ENCODE measurements around the gene CDK5R1. TPM values are rescaled to one million over a fixed set of nuclear protein-coding genes. Genes with fewer than 3 reads are reported as not detected.

The CDK5R1 gene
- total and polyA plus RNA-seq, 7 experiments from 2014 or later, result 4.9 to 21.2 (median 7.5) TPM

DNA sequence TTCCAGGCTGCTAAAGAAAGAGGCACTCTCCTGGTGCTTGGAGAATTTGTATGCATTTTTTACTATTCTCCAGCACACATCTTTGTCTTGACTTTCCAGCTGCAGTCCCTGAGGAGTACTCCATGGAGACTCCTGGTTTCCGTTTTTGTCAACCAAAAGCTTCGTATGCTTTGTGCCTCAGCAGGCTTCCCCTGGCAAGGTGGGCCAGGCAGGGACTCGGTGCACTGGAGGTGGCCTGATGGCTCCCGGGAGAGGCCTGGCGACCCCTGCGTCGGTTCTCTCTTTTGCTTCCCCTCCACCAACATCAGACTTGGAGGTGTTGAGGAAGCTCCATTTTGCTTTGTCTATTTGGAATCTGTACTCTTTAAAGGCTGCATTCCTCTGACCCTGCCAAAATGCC, 23.7 kb downstream of the CDK5R1 start:
- ATAC-seq (no peak), DNase-seq (no peak)
- Mint-ChIP-seq H3K4me1 (peaks cover 16 to 74% (median 58%) of the 10 kb centered on the region in 7 donors), H3K27ac (peak overlapping the region in 3 of 9 donors; percentile 23 to 100 (median 25)), H3K27me3 (no peaks in the 10 kb centered on the region), H3K36me3 (peaks cover 0 to 4% (median 0%) of the 10 kb centered on the region in 5 donors), H3K4me3 (no peak overlapping the region), H3K9me3 (peaks cover 0 to 3% (median 0%) of the 10 kb centered on the region in 11 donors)
- no peak overlapping the region for H3K27ac ChIP-seq (ENCODE audit: low read depth, low read length)
- H3K4me1 ChIP-seq (ENCODE audit: control insufficient read depth in 2 of 2, insufficient read depth in 2 of 2, low read length in 2 of 2), result peaks cover 11 to 37% of the 10 kb centered on the region in 2 donors
- intact Hi-C loops (cut with micrococcal nuclease), result no loop called here
- no peaks in the 10 kb centered on the region for H3K9me3 ChIP-seq (ENCODE audit: control insufficient read depth in 2 of 3, low read length in 3 of 3)
- ChIA-PET POLR2A (interaction anchor here (1.1 to 22.6 kb wide), 5 partner anchors 8 to 23 kb away, joined by 4 to 382 read pairs (median 5); partner anchors contain the start of gene CDK5R1), CTCF (interaction anchor here (0.6 to 1.3 kb wide), 2 partner anchors 49 to 239 kb away, joined by 3 to 4 read pairs; no protein-coding TSS in a partner anchor)
- no peaks in the 10 kb centered on the region for H3K36me3 ChIP-seq (ENCODE audit: control insufficient read depth in 2 of 3, insufficient read depth in 3 of 3, low read length in 3 of 3)
- H3K27me3 ChIP-seq (ENCODE audit: control insufficient read depth in 2 of 2, insufficient read depth in 2 of 2, low read length in 2 of 2), result no peaks in the 10 kb centered on the region
- no peak overlapping the region for H3K4me3 ChIP-seq (ENCODE audit: low read length)

DNA sequence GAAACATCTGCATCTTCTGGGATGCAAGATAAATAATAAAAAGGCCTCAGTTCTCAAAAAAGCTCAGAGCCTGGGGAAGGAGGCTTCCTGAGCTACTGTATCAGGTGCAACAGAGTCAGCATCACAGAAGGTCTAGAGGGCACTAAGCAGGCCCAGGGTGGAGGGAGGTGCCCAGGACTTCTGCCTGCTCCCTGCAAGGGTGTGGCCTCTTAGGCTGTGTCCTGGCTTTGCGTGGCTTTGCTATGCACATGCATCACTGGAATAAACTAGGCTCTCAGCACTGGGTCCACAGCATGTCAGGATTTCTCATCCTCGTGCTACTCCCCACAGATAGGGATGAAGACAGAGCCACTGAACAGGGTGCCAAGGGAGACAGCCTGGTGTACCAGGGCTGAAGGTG, 25.5 kb downstream of the CDK5R1 start:
- no peak for DNase-seq
- CTCF ChIA-PET, result interaction anchor here (0.9 to 1.3 kb wide), 3 partner anchors 9 to 26 kb away, joined by 3 to 4 read pairs (median 3); no protein-coding TSS in a partner anchor
- H3K9me3 Mint-ChIP-seq, result no peaks in the 10 kb centered on the region
- no peak overlapping the region for H3K4me3 Mint-ChIP-seq
- H3K27me3 ChIP-seq (ENCODE audit: control insufficient read depth in 2 of 2, insufficient read depth in 2 of 2, low read length in 2 of 2), result no peaks in the 10 kb centered on the region
- no peak for ATAC-seq
- no peaks in the 10 kb centered on the region for H3K27me3 Mint-ChIP-seq
- no peaks in the 10 kb centered on the region for H3K9me3 ChIP-seq (ENCODE audit: control insufficient read depth in 2 of 3, low read length in 3 of 3)
- H3K27ac Mint-ChIP-seq, result peak overlapping the region in 2 of 9 donors; percentile 30 to 100
- H3K36me3 ChIP-seq (ENCODE audit: control insufficient read depth in 2 of 3, insufficient read depth in 3 of 3, low read length in 3 of 3), result no peaks in the 10 kb centered on the region
- peaks cover 8 to 37% of the 10 kb centered on the region in 2 donors for H3K4me1 ChIP-seq (ENCODE audit: control insufficient read depth in 2 of 2, insufficient read depth in 2 of 2, low read length in 2 of 2)
- H3K36me3 Mint-ChIP-seq, result peaks cover 0 to 4% (median 0%) of the 10 kb centered on the region in 5 donors
- intact Hi-C loops (cut with micrococcal nuclease), result no loop called here
- POLR2A ChIA-PET, result interaction anchor here (0.9 to 22.6 kb wide), 3 partner anchors 8 to 67 kb away, joined by 3 to 382 read pairs (median 8); partner anchors contain the start of gene CDK5R1
- H3K4me3 ChIP-seq (ENCODE audit: low read length), result no peak overlapping the region
- H3K4me1 Mint-ChIP-seq, result peaks cover 21 to 74% (median 60%) of the 10 kb centered on the region in 7 donors
- no peak overlapping the region for H3K27ac ChIP-seq (ENCODE audit: low read depth, low read length)

GRCh38 chr17:32513579-32513978, 26.8 kb downstream of the CDK5R1 start:
- Mint-ChIP-seq H3K27ac (peak overlapping the region in 3 of 9 donors; percentile 11 to 100 (median 44)), H3K9me3 (no peaks in the 10 kb centered on the region), H3K4me3 (no peak overlapping the region), H3K4me1 (peaks cover 23 to 74% (median 63%) of the 10 kb centered on the region in 7 donors), H3K27me3 (no peaks in the 10 kb centered on the region), H3K36me3 (peaks cover 0 to 4% (median 0%) of the 10 kb centered on the region in 5 donors)
- H3K27me3 ChIP-seq (ENCODE audit: control insufficient read depth in 2 of 2, insufficient read depth in 2 of 2, low read length in 2 of 2), result no peaks in the 10 kb centered on the region
- CTCF ChIA-PET, result interaction anchor here (0.6 to 1.3 kb wide), 2 partner anchors 22 to 24 kb away, joined by 3 to 4 read pairs; no protein-coding TSS in a partner anchor
- POLR2A ChIA-PET, result interaction anchor here (0.9 to 22.6 kb wide), 3 partner anchors 9 to 145 kb away, joined by 3 to 382 read pairs (median 8); partner anchors contain the start of gene CDK5R1
- intact Hi-C loops (cut with micrococcal nuclease), result no loop called here
- ATAC-seq (no peak), DNase-seq (no peak)
- H3K9me3 ChIP-seq (ENCODE audit: control insufficient read depth in 2 of 3, low read length in 3 of 3), result no peaks in the 10 kb centered on the region
- no peaks in the 10 kb centered on the region for H3K36me3 ChIP-seq (ENCODE audit: control insufficient read depth in 2 of 3, insufficient read depth in 3 of 3, low read length in 3 of 3)
- H3K4me1 ChIP-seq (ENCODE audit: control insufficient read depth in 2 of 2, insufficient read depth in 2 of 2, low read length in 2 of 2), result peaks cover 16 to 37% of the 10 kb centered on the region in 2 donors
- H3K4me3 ChIP-seq (ENCODE audit: low read length), result no peak overlapping the region
- H3K27ac ChIP-seq (ENCODE audit: low read depth, low read length), result no peak overlapping the region

GRCh38 chr17:32514606-32515005, 27.8 kb downstream of the CDK5R1 start:
- Mint-ChIP-seq H3K9me3 (no peaks in the 10 kb centered on the region), H3K36me3 (peaks cover 0 to 4% (median 0%) of the 10 kb centered on the region in 5 donors), H3K4me3 (no peak overlapping the region), H3K4me1 (peaks cover 24 to 73% (median 62%) of the 10 kb centered on the region in 7 donors), H3K27me3 (no peaks in the 10 kb centered on the region), H3K27ac (peak overlapping the region in 3 of 9 donors; percentile 20 to 46 (median 43))
- ChIA-PET CTCF (no interaction called here), POLR2A (interaction anchor here (9.1 to 22.6 kb wide), 2 partner anchors 8 to 27 kb away, joined by 135 to 382 read pairs; partner anchors contain the start of gene CDK5R1)
- intact Hi-C loops (cut with micrococcal nuclease), result loop anchor here in 1 of 2 donors (5.0 kb wide), 2 partner anchors 38 to 1417 kb away; no protein-coding TSS in a partner anchor
- Histone ChIP-seq H3K27me3 (ENCODE audit: control insufficient read depth in 2 of 2, insufficient read depth in 2 of 2, low read length in 2 of 2) (no peaks in the 10 kb centered on the region), H3K9me3 (ENCODE audit: control insufficient read depth in 2 of 3, low read length in 3 of 3) (no peaks in the 10 kb centered on the region), H3K36me3 (ENCODE audit: control insufficient read depth in 2 of 3, insufficient read depth in 3 of 3, low read length in 3 of 3) (no peaks in the 10 kb centered on the region), H3K4me1 (ENCODE audit: control insufficient read depth in 2 of 2, insufficient read depth in 2 of 2, low read length in 2 of 2) (peaks cover 18 to 38% of the 10 kb centered on the region in 2 donors), H3K27ac (ENCODE audit: low read depth, low read length) (no peak overlapping the region), H3K4me3 (ENCODE audit: low read length) (no peak overlapping the region)
- ATAC-seq (no peak), DNase-seq (peak in 1 of 9 donors; percentile 7)

DNA sequence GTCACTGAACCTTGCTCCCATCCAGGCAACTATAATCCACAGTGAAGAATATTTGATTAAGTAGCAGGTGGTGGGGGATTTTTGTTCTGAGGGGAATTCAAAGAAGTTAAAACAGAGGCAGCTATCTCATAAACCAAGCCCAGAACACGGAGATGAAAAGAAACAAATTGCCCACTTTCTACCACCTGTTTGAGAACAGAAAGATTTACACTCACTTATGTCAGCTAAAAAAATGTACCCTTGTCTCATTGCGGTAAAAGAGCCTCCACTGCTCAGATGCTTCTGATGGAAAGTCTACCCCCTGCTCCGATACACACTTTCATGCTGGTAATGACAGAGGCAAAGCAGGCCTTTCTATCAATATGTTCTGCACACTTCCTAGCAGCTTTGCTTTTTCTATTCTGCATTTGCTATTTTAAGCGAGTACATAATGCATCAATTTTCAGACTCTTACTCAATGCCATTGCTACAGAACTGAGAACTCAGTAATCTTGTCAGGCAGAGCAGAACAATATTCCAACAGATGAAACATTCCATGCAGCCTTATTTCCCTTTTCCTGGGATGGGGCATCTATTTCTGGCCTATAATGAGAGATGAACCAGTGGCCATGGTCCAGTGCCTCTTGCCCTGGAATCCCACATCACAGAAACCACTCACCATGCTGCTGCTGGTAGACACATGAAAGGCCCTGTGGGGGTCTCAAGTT, 29.0 kb downstream of the CDK5R1 start:
- Mint-ChIP-seq H3K27ac (peak overlapping the region in 8 of 9 donors; percentile 74 to 99 (median 83)), H3K27me3 (no peaks in the 10 kb centered on the region), H3K9me3 (no peaks in the 10 kb centered on the region), H3K4me3 (peak overlapping the region in 8 of 10 donors; percentile 4 to 86 (median 16)), H3K36me3 (peaks cover 0 to 4% (median 0%) of the 10 kb centered on the region in 5 donors), H3K4me1 (peaks cover 31 to 77% (median 71%) of the 10 kb centered on the region in 7 donors)
- Histone ChIP-seq H3K4me1 (ENCODE audit: control insufficient read depth in 2 of 2, insufficient read depth in 2 of 2, low read length in 2 of 2) (peaks cover 30 to 50% of the 10 kb centered on the region in 2 donors), H3K27ac (ENCODE audit: low read depth, low read length) (peak overlapping the region; percentile 47), H3K9me3 (ENCODE audit: control insufficient read depth in 2 of 3, low read length in 3 of 3) (no peaks in the 10 kb centered on the region), H3K27me3 (ENCODE audit: control insufficient read depth in 2 of 2, insufficient read depth in 2 of 2, low read length in 2 of 2) (no peaks in the 10 kb centered on the region), H3K4me3 (ENCODE audit: low read length) (no peak overlapping the region), H3K36me3 (ENCODE audit: control insufficient read depth in 2 of 3, insufficient read depth in 3 of 3, low read length in 3 of 3) (no peaks in the 10 kb centered on the region)
- intact Hi-C loops (cut with micrococcal nuclease), result loop anchor here in 1 of 2 donors (5.0 kb wide), 2 partner anchors 36 to 1419 kb away; no protein-coding TSS in a partner anchor
- POLR2A ChIA-PET, result interaction anchor here (0.9 to 22.6 kb wide), 6 partner anchors 9 to 28 kb away, joined by 3 to 382 read pairs (median 4); partner anchors contain the start of gene CDK5R1
- CTCF ChIA-PET, result interaction anchor here (0.9 to 3.5 kb wide), 6 partner anchors 12 to 93 kb away, joined by 3 to 20 read pairs (median 8); no protein-coding TSS in a partner anchor
- peak; percentile 54 for ATAC-seq
- peak in 3 of 9 donors; percentile 3 to 59 (median 46) for DNase-seq

DNA sequence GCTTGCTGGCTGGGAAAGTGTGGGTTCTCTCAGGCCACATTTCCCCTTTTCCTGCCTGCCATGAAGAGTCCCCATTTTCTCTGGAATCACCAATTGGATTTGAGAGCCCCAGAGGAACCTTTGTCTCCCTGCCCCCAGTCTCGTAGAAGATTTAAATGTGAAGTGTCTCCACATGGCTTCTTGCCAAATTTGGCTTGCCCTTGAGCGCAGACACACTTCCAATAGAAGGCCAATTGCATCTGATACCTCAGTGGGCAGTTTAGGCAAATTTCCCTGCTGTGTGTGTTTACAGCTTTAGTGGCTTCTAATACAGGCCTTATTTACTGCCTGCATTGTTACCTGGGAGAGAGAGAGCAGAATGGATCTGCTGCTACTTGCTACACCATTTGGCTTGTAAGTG, 29.7 kb downstream of the CDK5R1 start:
- Histone ChIP-seq H3K27me3 (ENCODE audit: control insufficient read depth in 2 of 2, insufficient read depth in 2 of 2, low read length in 2 of 2) (no peaks in the 10 kb centered on the region), H3K4me3 (ENCODE audit: low read length) (no peak overlapping the region), H3K4me1 (ENCODE audit: control insufficient read depth in 2 of 2, insufficient read depth in 2 of 2, low read length in 2 of 2) (peaks cover 34 to 55% of the 10 kb centered on the region in 2 donors), H3K9me3 (ENCODE audit: control insufficient read depth in 2 of 3, low read length in 3 of 3) (no peaks in the 10 kb centered on the region), H3K27ac (ENCODE audit: low read depth, low read length) (peak overlapping the region; percentile 47), H3K36me3 (ENCODE audit: control insufficient read depth in 2 of 3, insufficient read depth in 3 of 3, low read length in 3 of 3) (no peaks in the 10 kb centered on the region)
- POLR2A ChIA-PET, result interaction anchor here (1.0 to 22.6 kb wide), 4 partner anchors 10 to 29 kb away, joined by 3 to 382 read pairs (median 70); partner anchors contain the start of gene CDK5R1
- Mint-ChIP-seq H3K27ac (peak overlapping the region in 7 of 9 donors; percentile 19 to 99 (median 87)), H3K36me3 (peaks cover 0 to 4% (median 0%) of the 10 kb centered on the region in 5 donors), H3K27me3 (no peaks in the 10 kb centered on the region), H3K4me3 (peak overlapping the region in 1 of 10 donors; percentile 86), H3K4me1 (peaks cover 29 to 78% (median 71%) of the 10 kb centered on the region in 7 donors), H3K9me3 (no peaks in the 10 kb centered on the region)
- intact Hi-C loops (cut with micrococcal nuclease), result loop anchor here in 1 of 2 donors (5.0 kb wide), 2 partner anchors 36 to 1419 kb away; no protein-coding TSS in a partner anchor
- no peak for DNase-seq
- no peak for ATAC-seq
- CTCF ChIA-PET, result interaction anchor here (1.7 to 3.5 kb wide), 6 partner anchors 12 to 33 kb away, joined by 5 to 20 read pairs (median 8); partner anchors contain the start of gene CDK5R1
